HepG2 (cell line): ENCODE results near the gene STUB1. TPM values are rescaled to one million over a fixed set of nuclear protein-coding genes. Genes with fewer than 3 reads are reported as not detected.
A peak's percentile ranks its signal among the peaks of the same experiment; 100 is the strongest.

Source experiments
- CSRNP2 ChIP-seq: sonication (generic); formaldehyde crosslinking; conservative IDR thresholded peaks from 2 replicates; pipeline ENCODE4 v1.8.0; 2022; ENCODE audit warnings: low read depth, missing genetic modification reagents
- ELF1 ChIP-seq: sonication (generic); formaldehyde crosslinking; IDR thresholded peaks from 2 replicates; pipeline ENCODE4 v1.4.0; 2020; ENCODE audit warnings: missing genetic modification reagents
- GABPB1 ChIP-seq: IDR thresholded peaks from 2 replicates; pipeline ENCODE4 v1.6.1; 2016; ENCODE audit warnings: mild to moderate bottlenecking, missing genetic modification reagents, moderate library complexity, missing compliant biosample characterization
- HNRNPL ChIP-seq: fragments of 200-400 bp; formaldehyde crosslinking; IDR thresholded peaks from 2 replicates; pipeline ENCODE4 v1.6.1; 2017; ENCODE audit warnings: mild to moderate bottlenecking, low read depth, low read length
- HOXA3 ChIP-seq: sonication (generic); formaldehyde crosslinking; IDR thresholded peaks from 2 replicates; pipeline ENCODE4 v1.5.0; 2020; ENCODE audit warnings: missing genetic modification reagents
- MYC ChIP-seq: sonication (generic); formaldehyde crosslinking; IDR thresholded peaks from 2 replicates; pipeline ENCODE4 v1.9.0; 2021; ENCODE audit warnings: missing genetic modification reagents, borderline replicate concordance
- POLR2G ChIP-seq: fragments of 200-400 bp; formaldehyde crosslinking; IDR thresholded peaks from 2 replicates; pipeline ENCODE4 v1.6.1; 2018; ENCODE audit warnings: mild to moderate bottlenecking, low read depth, low read length, moderate library complexity
- XRCC5 ChIP-seq: fragments of 200-400 bp; formaldehyde crosslinking; optimal IDR thresholded peaks from 2 replicates; pipeline ENCODE3; 2017; ENCODE audit warnings: mild to moderate bottlenecking, low read length
- ZBTB38 ChIP-seq: sonication (generic); formaldehyde crosslinking; IDR thresholded peaks from 2 replicates; pipeline ENCODE4 v1.5.1; 2020; ENCODE audit warnings: mild to moderate bottlenecking, missing genetic modification reagents
- ZNF574 ChIP-seq: sonication (generic); formaldehyde crosslinking; IDR thresholded peaks from 2 replicates; pipeline ENCODE4 v1.4.0; 2020; ENCODE audit warnings: missing genetic modification reagents
- ZNF589 ChIP-seq: sonication (generic); formaldehyde crosslinking; conservative IDR thresholded peaks from 2 replicates; pipeline ENCODE4 v1.8.0; 2022; ENCODE audit warnings: mild to moderate bottlenecking, moderate library complexity, missing genetic modification reagents
- ZNF788 ChIP-seq: sonication (generic); formaldehyde crosslinking; IDR thresholded peaks from 2 replicates; pipeline ENCODE4 v1.5.0; 2020; ENCODE audit warnings: mild to moderate bottlenecking, missing genetic modification reagents, borderline replicate concordance
- ZSCAN21 ChIP-seq: sonication (generic); formaldehyde crosslinking; IDR thresholded peaks from 2 replicates; pipeline ENCODE4 v1.8.0; 2022; ENCODE audit warnings: mild to moderate bottlenecking, missing genetic modification reagents, moderate library complexity, borderline replicate concordance
- polyA plus RNA-seq, 8 experiments: library from polyadenylated mRNA; depleted of rRNA in 3 of 8; stranded (reverse) in 7 of 8; unstranded in 1 of 8; fragments of >200 nt; fragmentation: Illumina TruSeq in 4 of 8; extraction: Trizol in 4 of 8; gene quantifications; 2 replicates each; pipeline versions ENCODE4 v1.2.1 to v1.2.3, GENCODE V29; 2011 to 2016; ENCODE audit warnings: low read depth in 4 of 8, missing spikeins in 1 of 8, mixed read lengths in 1 of 8; ENCODE audit not compliant: insufficient read depth in 1 of 8
- total RNA-seq, 5 experiments: library from RNA; depleted of rRNA; stranded (reverse); fragments of >200 nt; fragmentation: Illumina TruSeq; extraction: Trizol; gene quantifications; 2 replicates each; pipeline ENCODE4 v1.2.3, GENCODE V29; 2016; ENCODE audit warnings: low read depth in 1 of 5
- TF ChIP-seq, protein P1 (sequence below): sonication (generic); formaldehyde crosslinking; IDR thresholded peaks from 2 replicates; pipeline ENCODE4 v1.4.0; 2020; ENCODE audit warnings: missing genetic modification reagents
- TF ChIP-seq, protein P2 (sequence below): sonication (generic); formaldehyde crosslinking; IDR thresholded peaks from 2 replicates; pipeline ENCODE4 v1.5.1; 2020; ENCODE audit warnings: mild to moderate bottlenecking, missing genetic modification reagents, moderate library complexity

Gene STUB1
- total and polyA plus RNA-seq, 2 of the 13 experiments (the other 11 are each of a cell fraction or from before 2014, with no cell fraction given) = 52.9 to 78.2 TPM

DNA sequence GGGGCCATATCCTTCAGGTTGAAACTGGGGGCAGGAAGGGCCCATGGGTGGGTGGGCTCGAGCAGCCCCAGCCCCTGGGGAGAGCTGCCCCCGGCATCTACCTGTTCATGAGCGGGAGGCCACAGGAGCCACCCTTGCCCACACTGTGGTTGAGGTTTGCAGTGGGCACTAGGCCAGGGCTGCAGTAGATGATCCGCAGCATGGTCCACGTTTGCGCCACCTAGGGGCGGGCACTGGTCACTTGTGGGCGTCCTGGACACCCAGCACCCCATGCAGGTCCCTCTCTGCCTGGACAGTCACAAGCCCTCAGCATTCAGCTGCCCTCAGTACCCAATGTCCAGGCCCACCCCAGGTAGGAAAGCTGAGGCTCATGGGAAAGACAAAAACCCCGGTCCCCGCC lies 5.8 kb downstream of the STUB1 start (continued):
- peak; percentile 91 for TF ChIP-seq HNRNPL
- no peak for TF ChIP-seq ZNF589 (CRISPR knock-in tag)
- TF ChIP-seq MYC (CRISPR knock-in tag) = peak; percentile 42; the same call in 1 of the 2 replicates
- TF ChIP-seq ELF1 (CRISPR knock-in tag) = no peak
- 0 out of 2 replicates have a peak, but pooled peaks have one; percentile 16 for TF ChIP-seq POLR2G
- TF ChIP-seq HOXA3 (CRISPR knock-in tag) = 0 out of 2 replicates have a peak, but pooled peaks have one; percentile 13
- TF ChIP-seq XRCC5 = peak; percentile 63
- peak; percentile 20; the same call in 1 of the 2 replicates for TF ChIP-seq ZNF788 (CRISPR knock-in tag)
- 0 out of 2 replicates have a peak, but pooled peaks have one; percentile 30 for TF ChIP-seq ZBTB38 (CRISPR knock-in tag)
- TF ChIP-seq, protein P1, sequence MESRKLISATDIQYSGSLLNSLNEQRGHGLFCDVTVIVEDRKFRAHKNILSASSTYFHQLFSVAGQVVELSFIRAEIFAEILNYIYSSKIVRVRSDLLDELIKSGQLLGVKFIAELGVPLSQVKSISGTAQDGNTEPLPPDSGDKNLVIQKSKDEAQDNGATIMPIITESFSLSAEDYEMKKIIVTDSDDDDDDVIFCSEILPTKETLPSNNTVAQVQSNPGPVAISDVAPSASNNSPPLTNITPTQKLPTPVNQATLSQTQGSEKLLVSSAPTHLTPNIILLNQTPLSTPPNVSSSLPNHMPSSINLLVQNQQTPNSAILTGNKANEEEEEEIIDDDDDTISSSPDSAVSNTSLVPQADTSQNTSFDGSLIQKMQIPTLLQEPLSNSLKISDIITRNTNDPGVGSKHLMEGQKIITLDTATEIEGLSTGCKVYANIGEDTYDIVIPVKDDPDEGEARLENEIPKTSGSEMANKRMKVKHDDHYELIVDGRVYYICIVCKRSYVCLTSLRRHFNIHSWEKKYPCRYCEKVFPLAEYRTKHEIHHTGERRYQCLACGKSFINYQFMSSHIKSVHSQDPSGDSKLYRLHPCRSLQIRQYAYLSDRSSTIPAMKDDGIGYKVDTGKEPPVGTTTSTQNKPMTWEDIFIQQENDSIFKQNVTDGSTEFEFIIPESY (CRISPR knock-in tag) = peak; percentile 46; the same call in 1 of the 2 replicates
- no peak for TF ChIP-seq CSRNP2 (CRISPR knock-in tag)
- 0 out of 2 replicates have a peak, but pooled peaks have one; percentile 21 for TF ChIP-seq GABPB1 (CRISPR knock-in tag)
- TF ChIP-seq, protein P2, sequence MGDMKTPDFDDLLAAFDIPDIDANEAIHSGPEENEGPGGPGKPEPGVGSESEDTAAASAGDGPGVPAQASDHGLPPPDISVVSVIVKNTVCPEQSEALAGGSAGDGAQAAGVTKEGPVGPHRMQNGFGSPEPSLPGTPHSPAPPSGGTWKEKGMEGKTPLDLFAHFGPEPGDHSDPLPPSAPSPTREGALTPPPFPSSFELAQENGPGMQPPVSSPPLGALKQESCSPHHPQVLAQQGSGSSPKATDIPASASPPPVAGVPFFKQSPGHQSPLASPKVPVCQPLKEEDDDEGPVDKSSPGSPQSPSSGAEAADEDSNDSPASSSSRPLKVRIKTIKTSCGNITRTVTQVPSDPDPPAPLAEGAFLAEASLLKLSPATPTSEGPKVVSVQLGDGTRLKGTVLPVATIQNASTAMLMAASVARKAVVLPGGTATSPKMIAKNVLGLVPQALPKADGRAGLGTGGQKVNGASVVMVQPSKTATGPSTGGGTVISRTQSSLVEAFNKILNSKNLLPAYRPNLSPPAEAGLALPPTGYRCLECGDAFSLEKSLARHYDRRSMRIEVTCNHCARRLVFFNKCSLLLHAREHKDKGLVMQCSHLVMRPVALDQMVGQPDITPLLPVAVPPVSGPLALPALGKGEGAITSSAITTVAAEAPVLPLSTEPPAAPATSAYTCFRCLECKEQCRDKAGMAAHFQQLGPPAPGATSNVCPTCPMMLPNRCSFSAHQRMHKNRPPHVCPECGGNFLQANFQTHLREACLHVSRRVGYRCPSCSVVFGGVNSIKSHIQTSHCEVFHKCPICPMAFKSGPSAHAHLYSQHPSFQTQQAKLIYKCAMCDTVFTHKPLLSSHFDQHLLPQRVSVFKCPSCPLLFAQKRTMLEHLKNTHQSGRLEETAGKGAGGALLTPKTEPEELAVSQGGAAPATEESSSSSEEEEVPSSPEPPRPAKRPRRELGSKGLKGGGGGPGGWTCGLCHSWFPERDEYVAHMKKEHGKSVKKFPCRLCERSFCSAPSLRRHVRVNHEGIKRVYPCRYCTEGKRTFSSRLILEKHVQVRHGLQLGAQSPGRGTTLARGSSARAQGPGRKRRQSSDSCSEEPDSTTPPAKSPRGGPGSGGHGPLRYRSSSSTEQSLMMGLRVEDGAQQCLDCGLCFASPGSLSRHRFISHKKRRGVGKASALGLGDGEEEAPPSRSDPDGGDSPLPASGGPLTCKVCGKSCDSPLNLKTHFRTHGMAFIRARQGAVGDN = 0 out of 2 replicates have a peak, but pooled peaks have one; percentile 28
- TF ChIP-seq ZSCAN21 (CRISPR knock-in tag) = no peak
- TF ChIP-seq ZNF574 = peak; percentile 82
- TF ChIP-seq, all 625 proteins: peak for 15
